Progenitor cell of endocrine pancreas (in vitro differentiated cells): ENCODE data around the gene DAPP1. TPM values are rescaled to one million over a fixed set of nuclear protein-coding genes. Genes with fewer than 3 reads are reported as not detected.

ENCODE experiments used
- DNase-seq: peaks from one replicate; pipeline ENCODE4 v3.0.0; 2021; ENCODE audit warnings: low spot score; ENCODE audit not compliant: unreplicated experiment
- H3K27ac Mint-ChIP-seq: 2 replicates; pipeline ENCODE4 v1.8.0; 2021; ENCODE audit warnings: mild to moderate bottlenecking, moderate library complexity, mixed read lengths
- H3K27me3 Mint-ChIP-seq: 2 replicates; pipeline ENCODE4 v1.8.0; 2021; ENCODE audit warnings: mixed read lengths
- H3K36me3 Mint-ChIP-seq: 2 replicates; pipeline ENCODE4 v1.8.0; 2022; ENCODE audit warnings: mixed read lengths; ENCODE audit not compliant: insufficient read depth
- H3K4me1 Mint-ChIP-seq: 2 replicates; pipeline ENCODE4 v1.8.0; 2021; ENCODE audit warnings: low read depth, mixed read lengths
- H3K4me3 Mint-ChIP-seq: 2 replicates; pipeline ENCODE4 v1.8.0; 2021; ENCODE audit warnings: low read depth, mild to moderate bottlenecking, moderate library complexity, mixed read lengths
- H3K9me3 Mint-ChIP-seq: 2 replicates; pipeline ENCODE4 v1.8.0; 2021; ENCODE audit warnings: low read depth, mixed read lengths
- total RNA-seq: library from RNA; stranded (reverse); gene quantifications from 2 replicates; pipeline ENCODE4 v1.2.1, GENCODE V29; 2021
- TF ChIP-seq, protein P1 (sequence below): fragments of 200-600 bp; sonication (generic); IDR thresholded peaks from one replicate; pipeline ENCODE4 v1.5.0; 2021; ENCODE audit warnings: antibody characterized with exemption, mild to moderate bottlenecking; ENCODE audit not compliant: unreplicated experiment

DAPP1 gene
- total RNA-seq, 1 donor from 2014 or later = 0.12 TPM

DNA sequence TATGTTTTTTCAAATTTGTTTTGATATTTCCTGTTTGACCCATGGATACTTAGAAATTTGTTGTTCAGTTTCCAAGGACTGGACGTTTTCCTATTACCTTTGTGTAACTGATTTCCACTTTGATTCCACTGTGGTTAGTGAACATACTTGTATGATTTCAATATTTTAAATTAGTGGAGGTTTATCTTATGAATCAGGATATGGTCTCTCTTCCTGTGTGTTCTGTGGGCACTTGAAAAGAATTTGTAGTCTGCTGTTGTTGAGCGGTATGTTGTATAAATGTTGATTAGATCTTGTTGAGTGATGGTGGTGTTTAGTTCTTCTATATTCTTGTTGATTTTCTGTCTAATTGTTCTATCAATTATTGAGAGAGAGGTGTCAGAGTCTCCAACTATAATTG, 98.8 kb downstream of the DAPP1 start:
- Mint-ChIP-seq H3K27ac (no peak overlapping the region), H3K9me3 (peaks cover 7% of the 10 kb centered on the region), H3K4me1 (no peaks in the 10 kb centered on the region), H3K27me3 (no peaks in the 10 kb centered on the region), H3K4me3 (no peak overlapping the region), H3K36me3 (peaks cover 29% of the 10 kb centered on the region)
- TF ChIP-seq, protein P1, sequence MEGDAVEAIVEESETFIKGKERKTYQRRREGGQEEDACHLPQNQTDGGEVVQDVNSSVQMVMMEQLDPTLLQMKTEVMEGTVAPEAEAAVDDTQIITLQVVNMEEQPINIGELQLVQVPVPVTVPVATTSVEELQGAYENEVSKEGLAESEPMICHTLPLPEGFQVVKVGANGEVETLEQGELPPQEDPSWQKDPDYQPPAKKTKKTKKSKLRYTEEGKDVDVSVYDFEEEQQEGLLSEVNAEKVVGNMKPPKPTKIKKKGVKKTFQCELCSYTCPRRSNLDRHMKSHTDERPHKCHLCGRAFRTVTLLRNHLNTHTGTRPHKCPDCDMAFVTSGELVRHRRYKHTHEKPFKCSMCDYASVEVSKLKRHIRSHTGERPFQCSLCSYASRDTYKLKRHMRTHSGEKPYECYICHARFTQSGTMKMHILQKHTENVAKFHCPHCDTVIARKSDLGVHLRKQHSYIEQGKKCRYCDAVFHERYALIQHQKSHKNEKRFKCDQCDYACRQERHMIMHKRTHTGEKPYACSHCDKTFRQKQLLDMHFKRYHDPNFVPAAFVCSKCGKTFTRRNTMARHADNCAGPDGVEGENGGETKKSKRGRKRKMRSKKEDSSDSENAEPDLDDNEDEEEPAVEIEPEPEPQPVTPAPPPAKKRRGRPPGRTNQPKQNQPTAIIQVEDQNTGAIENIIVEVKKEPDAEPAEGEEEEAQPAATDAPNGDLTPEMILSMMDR = no peak
- DNase-seq = no peak

DNA sequence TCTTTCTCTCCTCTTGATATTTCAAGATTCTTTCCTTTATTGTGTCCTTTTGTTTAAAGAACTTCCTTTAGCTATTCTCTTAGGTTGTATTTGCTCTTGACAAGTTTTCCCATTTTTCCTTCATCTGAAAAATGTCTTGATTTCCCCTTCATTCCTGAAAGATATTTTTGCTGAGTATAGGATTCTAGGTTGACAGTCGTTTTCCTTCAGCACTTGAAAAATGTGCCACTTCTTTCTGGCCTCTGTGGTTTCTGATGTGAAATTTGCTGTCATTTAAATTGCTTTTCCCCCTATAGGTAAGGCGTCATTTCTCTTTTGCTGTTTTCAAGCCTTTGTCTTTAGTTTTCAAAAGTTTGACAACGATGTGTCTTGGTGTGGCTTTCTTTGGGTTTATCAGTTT, 100.9 kb downstream of the DAPP1 start:
- TF ChIP-seq, protein P1 = no peak
- no peaks in the 10 kb centered on the region for H3K27me3 Mint-ChIP-seq
- H3K4me1 Mint-ChIP-seq = no peaks in the 10 kb centered on the region
- H3K36me3 Mint-ChIP-seq = peaks cover 29% of the 10 kb centered on the region
- peaks cover 7% of the 10 kb centered on the region for H3K9me3 Mint-ChIP-seq
- DNase-seq = no peak
- H3K27ac Mint-ChIP-seq = no peak overlapping the region
- H3K4me3 Mint-ChIP-seq = no peak overlapping the region

DNA sequence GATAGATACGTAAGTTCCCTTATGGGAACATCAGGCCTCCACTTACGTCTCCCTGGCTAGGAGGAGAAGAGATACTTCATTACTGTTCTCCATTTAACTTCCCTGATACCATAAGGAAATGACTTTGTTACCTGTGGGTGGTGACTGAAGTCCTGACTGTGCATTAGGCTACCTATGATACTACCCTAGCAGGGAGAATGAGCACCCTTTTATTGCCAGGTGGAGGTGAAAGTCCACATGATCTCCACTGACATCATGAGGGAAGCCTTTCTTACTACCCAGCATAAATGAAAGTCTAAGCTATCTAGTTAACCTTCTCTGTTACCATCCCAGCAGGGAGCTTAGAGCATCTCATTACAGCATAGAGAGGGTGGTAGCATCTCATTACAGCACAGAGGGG, 102.0 kb downstream of the DAPP1 start:
- Mint-ChIP-seq H3K27me3 (no peaks in the 10 kb centered on the region), H3K9me3 (peaks cover 7% of the 10 kb centered on the region), H3K4me1 (no peaks in the 10 kb centered on the region), H3K36me3 (peaks cover 27% of the 10 kb centered on the region), H3K27ac (no peak overlapping the region), H3K4me3 (no peak overlapping the region)
- DNase-seq = no peak
- TF ChIP-seq, protein P1 = no peak

Other genes starting within 250 kb of the DAPP1 start
- 45.1 and 54.9 TPM in 2 replicates for gene MTTP, start 242.0 kb upstream of the DAPP1 start, total RNA-seq
- gene C4orf54, start 159.0 kb upstream of the DAPP1 start, total RNA-seq = not detected in 2 replicates
- gene LAMTOR3, start 77.6 kb downstream of the DAPP1 start, total RNA-seq = 58.0 and 58.2 TPM in 2 replicates
- gene DNAJB14, start 129.8 kb downstream of the DAPP1 start, total RNA-seq = 40.7 and 41.7 TPM in 2 replicates
- 322 and 328 TPM in 2 replicates for gene H2AZ1, start 133.4 kb downstream of the DAPP1 start, total RNA-seq